Memory B cell (primary cell): ENCODE measurements around the gene ZSCAN31.
"Not testable (repeated sequence)": the region's sequence is repeated elsewhere in the genome, so short reads cannot be mapped to it uniquely, and the experiment has no call there.

ENCODE experiments used
- ATAC-seq: fragments of 150-1000 bp; cut with Tn5 transposase; 2 replicates; pipeline ENCODE4 v1.10.0; 2021; ENCODE audit warnings: low read depth, mild to moderate bottlenecking, moderate library complexity
- DNase-seq, 2 donors: peaks; one replicate each; pipeline ENCODE4 v3.0.0; 2022; ENCODE audit warnings: low spot score in 2 of 2
- H3K27ac Mint-ChIP-seq: one replicate; pipeline ENCODE4 v1.8.0; 2022; ENCODE audit warnings: mild to moderate bottlenecking, moderate library complexity, mixed read lengths
- H3K27me3 Mint-ChIP-seq: one replicate; pipeline ENCODE4 v1.8.0; 2022; ENCODE audit warnings: mixed read lengths
- H3K36me3 Mint-ChIP-seq: one replicate; pipeline ENCODE4 v1.8.0; 2022; ENCODE audit warnings: mild to moderate bottlenecking, mixed read lengths
- H3K4me1 Mint-ChIP-seq: one replicate; pipeline ENCODE4 v1.8.0; 2022; ENCODE audit warnings: mixed read lengths
- H3K4me3 Mint-ChIP-seq: one replicate; pipeline ENCODE4 v1.8.0; 2022; ENCODE audit warnings: mild to moderate bottlenecking, moderate library complexity, mixed read lengths
- H3K9me3 Mint-ChIP-seq: one replicate; pipeline ENCODE4 v1.8.0; 2022; ENCODE audit warnings: mixed read lengths

Gene ZSCAN31

DNA sequence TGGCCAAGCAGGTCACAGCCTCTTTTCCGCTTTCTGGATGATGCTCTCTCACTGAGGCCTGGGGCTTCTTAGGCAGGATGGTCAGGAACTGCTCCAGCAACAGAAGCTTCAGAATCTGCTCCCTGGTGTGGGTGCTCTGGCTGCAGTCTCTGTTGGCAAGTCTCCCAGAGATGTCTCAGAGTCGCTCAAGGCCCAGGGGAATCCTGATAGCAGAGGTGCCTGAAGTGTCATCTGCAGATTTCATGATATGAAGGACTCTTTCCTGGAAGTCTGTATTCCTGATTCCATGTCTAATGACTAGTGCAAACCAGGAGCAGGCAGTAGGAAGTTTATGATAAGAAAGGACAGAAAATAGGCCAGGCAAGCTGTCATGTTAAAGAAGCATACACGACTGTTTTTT is 20.3 kb downstream of the ZSCAN31 start:
- H3K27ac Mint-ChIP-seq, result no peak overlapping the region
- H3K36me3 Mint-ChIP-seq, result peaks cover 6% of the 10 kb centered on the region
- ATAC-seq, result no peak
- peaks cover 1% of the 10 kb centered on the region for H3K9me3 Mint-ChIP-seq
- peaks cover 17% of the 10 kb centered on the region for H3K27me3 Mint-ChIP-seq
- no peak overlapping the region for H3K4me3 Mint-ChIP-seq
- peaks cover 3% of the 10 kb centered on the region for H3K4me1 Mint-ChIP-seq
- no peak for DNase-seq

DNA sequence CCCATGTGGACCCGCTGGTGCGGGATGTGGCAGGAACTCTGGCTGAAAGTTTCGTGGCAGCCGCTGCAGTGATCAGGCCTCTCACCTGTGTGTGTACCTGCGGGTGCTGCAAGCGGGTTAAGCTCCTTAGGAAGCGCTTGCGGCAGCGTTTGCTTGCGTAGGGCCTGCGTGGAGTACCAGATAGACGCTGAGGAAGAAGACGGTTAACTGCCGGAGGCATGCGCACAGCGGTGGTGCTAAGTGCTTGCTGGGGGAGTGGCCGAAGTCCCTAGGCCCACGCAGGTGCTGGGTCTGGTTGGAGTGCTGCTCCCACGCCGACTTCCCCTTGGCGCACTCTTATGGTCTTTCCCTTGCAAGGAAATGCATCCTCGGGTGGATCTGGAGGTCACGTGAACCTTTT is 23.0 kb downstream of the ZSCAN31 start:
- peaks cover 5% of the 10 kb centered on the region for H3K36me3 Mint-ChIP-seq
- DNase-seq (no peak), ATAC-seq (no peak)
- peaks cover 18% of the 10 kb centered on the region for H3K27me3 Mint-ChIP-seq
- no peak overlapping the region for H3K27ac Mint-ChIP-seq
- peaks cover 3% of the 10 kb centered on the region for H3K4me1 Mint-ChIP-seq
- no peak overlapping the region for H3K4me3 Mint-ChIP-seq
- peaks cover 3% of the 10 kb centered on the region for H3K9me3 Mint-ChIP-seq

DNA sequence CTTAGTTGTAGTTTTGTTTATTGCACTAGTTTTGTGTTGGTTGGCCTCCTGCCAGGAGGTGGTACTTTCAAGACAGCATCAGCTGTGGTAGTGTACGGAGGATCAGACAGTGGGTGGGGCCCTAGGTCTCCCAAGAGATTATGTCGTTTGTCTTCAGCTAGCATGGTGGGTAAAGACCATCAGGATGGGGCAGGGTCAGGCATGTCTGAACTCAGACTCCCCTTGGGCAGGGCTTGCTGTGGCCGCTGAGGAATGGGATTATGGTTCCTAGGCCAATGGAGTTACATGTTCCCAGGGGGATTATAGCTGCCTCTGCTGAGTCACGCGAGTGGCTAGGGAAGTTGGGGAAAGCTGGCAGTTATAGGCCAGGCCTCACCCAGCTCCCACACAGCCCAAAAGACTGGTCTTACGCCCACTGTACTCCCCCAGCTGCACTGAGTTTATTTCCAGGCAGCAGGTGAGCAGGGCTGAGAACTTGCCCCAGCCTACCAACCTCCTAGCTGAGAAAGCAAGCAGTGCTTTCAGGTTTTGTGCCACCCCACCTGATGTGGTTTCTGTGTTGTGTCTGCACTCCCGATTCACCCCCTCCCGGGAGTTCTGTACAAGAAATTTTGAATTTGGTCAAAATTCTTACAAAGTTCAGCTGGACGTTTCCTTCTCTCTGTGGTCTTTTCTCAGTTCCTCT is 24.7 kb downstream of the ZSCAN31 start:
- ATAC-seq (no peak), DNase-seq (no peak)
- Mint-ChIP-seq H3K4me3 (no peak overlapping the region), H3K27ac (no peak overlapping the region), H3K4me1 (peaks cover 3% of the 10 kb centered on the region), H3K27me3 (peaks cover 20% of the 10 kb centered on the region), H3K36me3 (peaks cover 8% of the 10 kb centered on the region), H3K9me3 (peaks cover 6% of the 10 kb centered on the region)

DNA sequence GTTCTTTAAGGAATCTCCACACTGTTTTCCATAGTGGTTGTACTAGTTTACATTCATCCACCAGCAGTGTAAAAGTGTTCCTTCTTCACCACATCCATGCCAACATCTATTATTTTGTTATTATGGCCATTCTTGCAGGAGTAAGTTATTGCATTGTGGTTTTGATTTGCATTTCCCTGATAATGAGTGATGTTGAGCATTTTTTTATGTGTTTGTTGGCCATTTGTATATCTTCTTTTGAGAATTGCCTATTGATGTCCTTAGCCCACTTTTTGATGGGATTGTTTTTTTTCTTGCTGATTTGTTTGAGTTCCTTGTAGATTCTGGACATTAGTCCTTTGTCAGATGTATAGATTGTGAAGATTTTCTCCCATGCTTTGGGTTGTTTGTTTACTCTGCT is 29.6 kb downstream of the ZSCAN31 start:
- H3K27me3 Mint-ChIP-seq, H3K4me1 Mint-ChIP-seq, H3K4me3 Mint-ChIP-seq, ATAC-seq, H3K27ac Mint-ChIP-seq, DNase-seq, H3K36me3 Mint-ChIP-seq: not testable (repeated sequence)
- H3K9me3 Mint-ChIP-seq, result peaks cover 11% of the 10 kb centered on the region

DNA sequence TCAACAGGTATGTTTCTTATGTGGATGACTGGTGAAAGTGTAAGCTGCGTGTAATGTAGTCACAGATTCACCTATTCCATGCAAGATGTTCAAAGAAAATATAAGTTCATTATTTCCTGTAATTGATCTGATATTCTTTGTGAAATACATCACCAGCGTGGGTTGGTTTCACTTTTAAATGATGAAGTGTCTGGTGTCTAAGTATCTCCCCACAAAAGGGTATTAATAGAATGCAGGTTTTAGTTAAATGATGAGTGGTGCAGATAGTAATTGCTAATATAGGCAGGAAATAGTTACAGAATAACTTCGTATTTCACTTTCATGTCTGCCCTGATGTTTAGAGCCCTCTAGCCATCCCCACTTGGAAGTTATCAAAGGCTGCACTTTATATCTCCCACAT is 32.4 kb downstream of the ZSCAN31 start:
- ATAC-seq, result no peak
- H3K4me3 Mint-ChIP-seq, result no peak overlapping the region
- no peak overlapping the region for H3K27ac Mint-ChIP-seq
- peaks cover 2% of the 10 kb centered on the region for H3K27me3 Mint-ChIP-seq
- H3K36me3 Mint-ChIP-seq, result peaks cover 3% of the 10 kb centered on the region
- H3K4me1 Mint-ChIP-seq, result peaks cover 7% of the 10 kb centered on the region
- no peak for DNase-seq
- peaks cover 10% of the 10 kb centered on the region for H3K9me3 Mint-ChIP-seq

DNA sequence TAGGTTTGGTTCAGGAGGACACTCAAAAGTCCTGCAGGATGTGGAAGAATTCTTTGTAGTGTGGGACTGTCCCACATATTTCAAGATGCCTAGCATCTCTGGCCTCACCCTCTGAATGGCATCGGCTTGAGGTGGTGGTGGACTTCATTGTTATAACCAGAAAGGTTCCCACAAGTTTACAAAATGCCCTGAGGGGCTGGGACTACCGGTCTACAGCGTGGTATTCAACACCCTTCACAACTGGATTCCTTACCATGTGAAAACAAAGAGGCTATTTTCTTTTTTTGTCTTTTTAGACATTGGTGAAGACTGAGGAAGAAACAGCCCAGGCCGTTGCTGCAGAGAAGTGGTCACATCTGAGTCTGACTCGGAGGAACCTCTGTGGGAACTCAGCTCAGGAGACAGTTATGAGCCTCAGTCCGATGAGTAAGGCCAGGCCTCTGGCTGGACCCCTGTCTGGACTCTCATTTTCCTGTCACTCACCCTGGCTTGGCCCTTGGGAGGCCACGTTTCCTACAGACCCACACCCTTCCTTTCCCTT is 39.4 kb downstream of the ZSCAN31 start:
- no peak overlapping the region for H3K27ac Mint-ChIP-seq
- no peak for DNase-seq
- H3K4me3 Mint-ChIP-seq, result no peak overlapping the region
- no peaks in the 10 kb centered on the region for H3K27me3 Mint-ChIP-seq
- H3K4me1 Mint-ChIP-seq, result no peaks in the 10 kb centered on the region
- no peak for ATAC-seq
- H3K36me3 Mint-ChIP-seq, result peaks cover 3% of the 10 kb centered on the region
- H3K9me3 Mint-ChIP-seq, result no peaks in the 10 kb centered on the region

DNA sequence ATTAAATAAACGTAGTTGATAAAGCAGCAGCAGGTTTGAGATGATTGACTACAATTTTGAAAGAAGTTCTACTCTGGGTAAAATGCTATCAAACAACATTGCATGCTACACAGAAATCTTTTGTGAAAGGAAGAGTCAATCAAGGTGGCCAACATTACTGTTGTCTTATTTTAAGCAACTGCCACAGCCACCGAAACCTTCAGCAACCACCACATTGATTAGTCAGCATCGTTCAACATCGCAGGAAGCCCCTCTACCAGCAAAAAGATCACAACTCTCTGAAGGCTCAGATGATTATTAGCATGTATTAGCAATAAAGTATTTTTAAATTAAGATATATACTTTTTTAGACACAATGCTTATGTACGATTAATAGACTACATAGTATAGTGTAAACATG is 40.6 kb downstream of the ZSCAN31 start:
- H3K4me1 Mint-ChIP-seq, result no peaks in the 10 kb centered on the region
- ATAC-seq (no peak), DNase-seq (no peak)
- H3K36me3 Mint-ChIP-seq, result peaks cover 3% of the 10 kb centered on the region
- no peak overlapping the region for H3K4me3 Mint-ChIP-seq
- no peak overlapping the region for H3K27ac Mint-ChIP-seq
- no peaks in the 10 kb centered on the region for H3K9me3 Mint-ChIP-seq
- H3K27me3 Mint-ChIP-seq, result no peaks in the 10 kb centered on the region

DNA sequence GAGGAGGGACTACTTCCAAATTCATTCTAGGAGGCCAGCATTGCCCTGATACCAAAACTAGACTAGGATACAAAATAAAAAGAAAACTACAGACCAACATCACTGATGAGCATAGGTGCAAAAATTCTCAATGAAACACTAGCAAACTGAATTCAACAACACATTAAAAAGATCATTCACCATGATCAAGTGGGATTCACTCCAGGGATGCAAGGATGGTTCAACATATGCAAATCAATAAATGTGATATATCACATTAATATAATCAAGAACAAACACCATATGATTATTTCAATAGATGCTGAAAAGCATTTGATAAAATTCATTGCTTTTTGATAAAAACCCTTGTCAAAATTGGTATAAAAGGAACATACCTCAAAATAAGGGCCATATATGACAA is 44.4 kb downstream of the ZSCAN31 start:
- H3K27me3 Mint-ChIP-seq, result peaks cover under 1% of the 10 kb centered on the region
- ATAC-seq, result no peak
- H3K9me3 Mint-ChIP-seq, result no peaks in the 10 kb centered on the region
- H3K36me3 Mint-ChIP-seq, result peaks cover 7% of the 10 kb centered on the region
- H3K4me3 Mint-ChIP-seq, result no peak overlapping the region
- no peak for DNase-seq
- no peaks in the 10 kb centered on the region for H3K4me1 Mint-ChIP-seq
- no peak overlapping the region for H3K27ac Mint-ChIP-seq

DNA sequence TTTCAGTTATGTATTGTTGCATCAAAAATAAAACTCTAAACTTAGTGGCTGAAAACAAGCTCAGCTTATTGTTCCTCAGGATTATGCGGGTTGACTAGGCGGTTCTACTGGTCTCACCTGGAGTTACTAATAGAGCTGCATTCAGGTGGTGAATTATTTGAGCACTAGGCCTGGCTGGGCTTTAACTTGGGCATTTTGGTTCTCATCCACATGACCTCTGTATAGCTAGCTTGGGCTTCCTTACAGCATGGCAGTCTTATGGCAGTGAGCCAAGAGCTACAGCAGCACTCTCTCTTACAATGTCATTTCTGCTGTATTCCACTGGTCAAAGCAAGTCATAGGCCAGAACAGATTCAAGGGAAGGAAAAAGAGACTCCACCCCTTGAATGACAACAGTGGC is 53.0 kb downstream of the ZSCAN31 start:
- peaks cover 2% of the 10 kb centered on the region for H3K9me3 Mint-ChIP-seq
- H3K27ac Mint-ChIP-seq, result no peak overlapping the region
- no peak for DNase-seq
- peaks cover 14% of the 10 kb centered on the region for H3K27me3 Mint-ChIP-seq
- ATAC-seq, result no peak
- no peak overlapping the region for H3K4me3 Mint-ChIP-seq
- peaks cover 10% of the 10 kb centered on the region for H3K36me3 Mint-ChIP-seq
- H3K4me1 Mint-ChIP-seq, result peaks cover 6% of the 10 kb centered on the region

DNA sequence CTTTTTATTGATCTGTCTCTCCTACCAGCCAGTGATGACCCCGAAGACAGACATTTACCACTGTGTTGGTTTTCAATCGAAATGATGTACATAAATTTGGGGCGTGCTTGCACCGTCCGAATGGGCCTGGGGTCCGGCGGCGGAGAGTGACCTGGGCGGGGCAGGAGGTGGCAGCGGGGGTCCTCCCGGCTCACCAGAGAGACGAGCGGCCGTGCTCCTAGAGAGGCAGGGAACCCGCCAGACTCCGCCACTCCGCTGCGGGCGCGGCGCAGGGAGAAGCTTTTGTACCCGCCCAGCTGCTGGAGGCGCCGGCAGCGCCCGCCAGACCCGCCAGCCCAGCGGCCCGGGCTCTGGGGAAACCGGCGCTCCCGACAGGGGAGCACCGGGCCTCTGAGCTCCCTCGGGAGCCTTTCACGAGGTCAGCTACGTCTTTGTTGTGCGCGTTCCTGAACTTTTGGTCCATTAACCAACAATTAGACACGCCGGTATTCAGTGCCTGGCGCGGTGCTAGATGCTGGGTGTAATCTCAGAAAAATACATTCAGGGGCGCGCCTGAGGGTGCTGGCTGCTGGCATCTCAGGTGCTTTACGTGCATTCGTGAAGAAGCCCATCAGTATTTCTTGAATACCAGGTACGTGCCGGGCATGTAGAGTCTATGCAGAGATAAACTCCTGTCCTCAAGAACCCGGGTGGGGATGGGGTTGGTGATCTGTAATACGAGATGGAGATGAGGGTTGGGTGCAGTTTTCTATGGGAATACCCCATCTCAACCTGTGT is 54.5 kb downstream of the ZSCAN31 start, which contains the start of gene PGBD1:
TSS of gene PGBD1 (plus strand) at position 285 of the 777 bp plus-strand sequence. CDS start 2,242 bp downstream, outside the sequence.
- DNase-seq, result peak; percentile 13 to 37
- H3K36me3 Mint-ChIP-seq, result peaks cover 17% of the 10 kb centered on the region
- peak within 1 kb of the TSS; percentile 79 for H3K4me3 Mint-ChIP-seq
- no peak within 1 kb of the TSS for H3K27ac Mint-ChIP-seq
- peaks cover 2% of the 10 kb centered on the region for H3K9me3 Mint-ChIP-seq
- peaks cover 6% of the 10 kb centered on the region for H3K4me1 Mint-ChIP-seq
- peak; percentile 86 for ATAC-seq
- peaks cover 12% of the 10 kb centered on the region for H3K27me3 Mint-ChIP-seq

DNA sequence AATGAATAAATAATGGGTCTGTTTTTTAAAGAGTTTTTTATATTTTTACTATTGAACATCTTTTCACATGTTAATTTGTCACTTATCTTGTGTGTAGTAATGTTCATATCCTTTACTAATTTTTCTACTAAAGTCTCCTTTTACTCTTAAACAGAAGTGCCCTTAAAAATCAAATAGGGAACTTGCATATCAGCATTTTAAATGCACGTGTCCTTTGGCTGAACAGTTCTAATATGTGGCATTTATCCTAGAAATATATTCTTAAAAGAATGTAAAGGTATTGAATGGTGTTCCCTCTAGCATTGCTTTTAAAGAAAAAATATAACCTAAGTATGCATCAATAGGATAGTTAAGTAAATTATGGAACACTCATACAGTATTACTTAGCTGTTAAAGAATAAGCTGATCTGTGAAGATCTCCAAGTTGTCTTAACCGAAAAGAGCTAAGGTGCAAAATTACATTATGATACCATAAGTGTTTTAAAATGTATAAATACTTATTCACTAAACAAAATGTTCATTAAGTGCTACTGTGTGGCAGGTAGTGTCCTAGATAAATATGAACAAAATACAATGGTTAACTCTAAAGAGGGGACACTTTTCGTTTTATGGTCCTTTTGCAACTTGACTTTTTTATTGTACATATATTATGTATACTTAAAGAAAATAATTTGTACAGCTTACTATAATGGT is 55.2 kb downstream of the ZSCAN31 start:
- Mint-ChIP-seq H3K4me1 (peaks cover 6% of the 10 kb centered on the region), H3K27me3 (peaks cover 12% of the 10 kb centered on the region), H3K27ac (no peak overlapping the region), H3K36me3 (peaks cover 23% of the 10 kb centered on the region), H3K4me3 (peak overlapping the region; percentile 79), H3K9me3 (peaks cover 5% of the 10 kb centered on the region)
- DNase-seq (no peak), ATAC-seq (no peak)

DNA sequence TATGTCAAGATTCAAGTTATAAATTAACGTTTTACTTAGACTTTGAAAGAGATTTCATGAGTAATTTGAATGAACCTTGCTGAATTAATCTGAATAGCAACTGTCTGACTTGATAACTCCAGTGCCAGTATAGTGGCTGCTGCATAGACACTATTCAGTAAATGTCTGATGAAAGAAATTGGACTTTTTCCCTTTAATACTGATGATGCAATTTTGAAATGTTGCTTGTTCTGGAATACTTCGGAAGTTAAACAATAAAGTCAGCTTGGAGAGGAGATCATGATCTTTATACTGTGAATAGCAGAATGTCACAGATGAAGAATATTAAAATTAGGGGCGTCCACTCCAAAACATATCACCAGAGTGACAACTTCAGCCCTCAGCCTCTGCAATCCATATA is 58.2 kb downstream of the ZSCAN31 start:
- Mint-ChIP-seq H3K4me1 (peaks cover 6% of the 10 kb centered on the region), H3K36me3 (peaks cover 41% of the 10 kb centered on the region), H3K27me3 (peaks cover 8% of the 10 kb centered on the region), H3K4me3 (no peak overlapping the region), H3K27ac (no peak overlapping the region), H3K9me3 (peaks cover 5% of the 10 kb centered on the region)
- no peak for ATAC-seq
- DNase-seq, result no peak

DNA sequence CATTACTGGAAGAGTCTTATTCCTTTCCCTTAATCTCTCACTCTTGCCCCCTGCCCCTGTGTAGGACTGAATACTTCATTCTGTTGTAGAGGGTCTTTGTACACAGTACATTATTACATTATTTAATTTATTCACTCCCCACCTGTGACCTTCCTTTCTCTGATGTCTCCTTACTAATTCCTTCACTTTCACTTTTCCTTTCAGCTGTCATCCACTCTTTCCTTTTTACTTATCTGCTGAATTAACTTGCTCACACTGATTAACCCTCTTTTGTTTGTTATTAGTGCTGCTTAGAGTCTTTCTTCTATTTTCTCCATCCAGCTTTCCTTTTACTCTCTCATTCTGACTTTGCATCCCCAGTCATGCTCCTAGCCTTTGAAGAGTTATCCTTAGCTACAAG is 61.1 kb downstream of the ZSCAN31 start:
- H3K36me3 Mint-ChIP-seq, result peaks cover 50% of the 10 kb centered on the region
- ATAC-seq, result no peak

More for the DNA sequence above, 61.1 kb downstream of the ZSCAN31 start:
- H3K4me3 Mint-ChIP-seq, result no peak overlapping the region
- H3K4me1 Mint-ChIP-seq, result peaks cover 3% of the 10 kb centered on the region
- no peaks in the 10 kb centered on the region for H3K27me3 Mint-ChIP-seq
- no peak for DNase-seq
- H3K27ac Mint-ChIP-seq, result peak overlapping the region; percentile 4
- peaks cover 3% of the 10 kb centered on the region for H3K9me3 Mint-ChIP-seq
